ENCODE results near the gene TGM5. TPM values are rescaled to one million over a fixed set of nuclear protein-coding genes. Genes with fewer than 3 reads are reported as not detected.

TGM5 gene
- total RNA-seq, 2 donors from 2014 or later, result not detected

DNA sequence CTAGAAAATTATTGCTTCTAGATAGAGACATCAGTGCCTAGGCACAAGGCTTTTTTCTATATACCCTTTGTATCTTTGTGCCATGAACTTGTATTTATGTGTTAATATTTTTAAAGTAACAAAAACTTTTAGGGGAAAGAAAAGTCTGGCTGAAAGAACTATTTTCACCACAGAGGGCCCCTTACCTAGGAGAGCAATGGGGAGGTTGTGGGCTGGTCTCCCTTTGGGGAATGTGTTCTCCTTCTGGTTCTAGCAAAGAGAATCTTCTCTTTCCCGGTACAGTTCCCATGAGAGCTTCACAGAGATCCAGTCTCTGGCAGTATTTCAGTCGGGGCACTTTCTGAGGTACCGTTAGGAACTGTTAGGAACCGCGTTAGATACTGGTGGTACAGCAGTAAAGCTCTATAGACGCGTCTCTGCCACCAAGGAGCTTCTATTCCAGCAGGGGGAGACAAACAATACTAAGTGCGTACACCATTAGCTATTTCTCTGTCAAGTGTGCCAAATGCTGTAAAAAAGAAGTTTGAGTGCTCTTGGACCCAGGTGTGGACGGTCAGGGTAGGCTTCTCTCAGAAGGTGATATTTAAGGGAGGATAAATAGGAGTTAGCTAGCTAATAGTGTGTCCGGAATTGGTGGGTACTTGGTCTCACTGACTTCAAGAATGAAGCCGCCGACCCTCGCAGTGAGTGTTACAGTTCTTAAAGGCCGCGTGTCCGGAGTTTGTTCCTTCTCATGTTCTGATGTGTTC is 41.4 kb downstream of the TGM5 start:
- no peak for DNase-seq
- intact Hi-C loops (cut with DNase I), result loop anchor here (1.0 to 5.0 kb wide), 2 partner anchors 60 to 62 kb away; no protein-coding TSS in a partner anchor

DNA sequence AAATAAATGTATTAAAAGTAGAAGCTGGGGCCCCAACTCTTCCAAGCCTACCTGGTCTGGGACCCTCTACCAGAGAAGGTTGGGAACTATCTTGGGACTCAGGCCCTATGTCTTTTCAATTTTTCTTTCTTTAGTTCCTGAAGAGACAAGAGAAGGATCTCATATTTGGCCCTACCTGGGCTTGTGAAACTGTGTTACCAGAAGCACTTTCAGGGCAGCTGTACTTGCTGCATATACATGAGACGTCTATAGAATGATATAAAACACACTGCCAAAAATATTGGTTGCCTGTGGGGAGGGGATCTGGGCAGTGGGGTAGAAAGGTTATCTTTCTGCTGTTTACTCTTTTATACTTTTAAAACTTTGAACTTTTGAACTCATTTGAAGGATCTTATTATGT is 45.3 kb downstream of the TGM5 start:
- intact Hi-C loops (cut with DNase I), result no loop called here
- ATAC-seq (no peak), DNase-seq (no peak)

More for the DNA sequence above, 41.4 kb downstream of the TGM5 start:
- peak; percentile 73 to 85 for ATAC-seq

DNA sequence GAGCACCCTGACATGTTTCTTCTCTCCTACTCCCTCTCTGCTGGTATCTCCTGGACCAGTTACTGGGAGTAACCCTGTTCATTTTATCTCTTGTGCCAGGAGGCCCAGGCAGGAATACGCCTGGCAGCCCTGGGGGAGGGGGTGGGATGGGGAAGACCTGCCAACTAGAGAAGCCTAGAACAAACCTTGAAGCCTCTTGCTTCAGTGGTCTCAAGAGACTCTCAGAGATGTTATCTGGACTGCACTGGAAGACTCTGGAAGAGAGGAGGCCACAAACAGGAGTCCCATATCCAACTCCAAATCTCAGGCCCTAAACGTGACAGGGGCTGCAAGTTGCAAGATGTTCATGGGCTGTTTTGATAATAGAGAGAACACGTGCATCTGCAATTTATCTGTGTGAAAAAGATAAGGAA is 45.7 kb downstream of the TGM5 start, which contains the start of gene EPB42:
EPB42 (minus strand) TSS at position 28 of the 413 bp plus-strand sequence. CDS start 193 bp downstream, outside the sequence.
- ATAC-seq (peak; percentile 17 to 72), DNase-seq (no peak)
- intact Hi-C loops (cut with DNase I), result no loop called here

DNA sequence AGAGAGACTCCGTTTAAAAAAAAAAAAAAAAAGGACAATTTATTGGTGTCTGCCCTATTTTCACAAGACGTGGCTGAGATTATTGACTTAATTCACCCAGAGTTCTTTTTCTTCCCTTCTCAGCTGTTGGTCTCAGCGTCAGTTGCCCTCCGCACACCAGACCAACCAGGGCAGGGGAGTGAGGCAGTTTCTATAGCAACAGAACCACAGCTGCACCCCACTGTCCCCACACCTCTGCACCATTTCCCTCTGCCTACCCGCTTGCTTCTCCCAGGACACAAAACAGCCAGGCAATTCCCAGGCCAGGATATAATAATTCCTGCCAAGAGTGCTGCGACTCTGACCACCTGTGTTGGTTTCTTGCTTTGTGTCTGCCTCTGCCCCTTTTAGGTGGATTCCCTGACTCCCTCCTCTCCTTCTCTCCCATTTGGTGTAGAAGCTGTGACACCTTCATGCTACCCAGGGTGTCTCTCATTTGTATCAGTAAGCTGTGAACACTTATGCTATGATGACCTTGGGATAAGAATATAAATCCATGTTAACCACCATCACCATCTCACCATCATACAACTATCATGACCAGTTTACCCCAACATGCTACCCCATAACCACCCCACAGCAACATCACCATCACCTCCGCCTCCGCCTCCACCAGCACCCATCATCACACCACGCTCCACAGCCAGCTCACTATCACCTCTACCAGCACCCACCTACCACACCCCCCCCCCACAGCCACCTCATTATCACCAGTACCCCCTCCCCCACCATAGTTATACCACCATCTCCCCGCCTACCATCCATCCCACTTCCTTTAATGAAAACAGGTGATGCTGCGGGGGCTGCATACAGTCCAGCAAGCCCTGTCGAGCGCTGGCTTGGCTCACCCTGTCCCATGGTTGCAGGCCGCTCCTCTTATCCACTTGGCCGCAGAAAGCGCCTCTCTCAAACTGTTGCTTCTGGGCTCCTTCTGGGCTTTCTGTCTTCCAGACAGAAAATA is 46.5 kb downstream of the TGM5 start:
- DNase-seq (no peak), ATAC-seq (peak; percentile 27 to 38)
- intact Hi-C loops (cut with DNase I), result no loop called here

DNA sequence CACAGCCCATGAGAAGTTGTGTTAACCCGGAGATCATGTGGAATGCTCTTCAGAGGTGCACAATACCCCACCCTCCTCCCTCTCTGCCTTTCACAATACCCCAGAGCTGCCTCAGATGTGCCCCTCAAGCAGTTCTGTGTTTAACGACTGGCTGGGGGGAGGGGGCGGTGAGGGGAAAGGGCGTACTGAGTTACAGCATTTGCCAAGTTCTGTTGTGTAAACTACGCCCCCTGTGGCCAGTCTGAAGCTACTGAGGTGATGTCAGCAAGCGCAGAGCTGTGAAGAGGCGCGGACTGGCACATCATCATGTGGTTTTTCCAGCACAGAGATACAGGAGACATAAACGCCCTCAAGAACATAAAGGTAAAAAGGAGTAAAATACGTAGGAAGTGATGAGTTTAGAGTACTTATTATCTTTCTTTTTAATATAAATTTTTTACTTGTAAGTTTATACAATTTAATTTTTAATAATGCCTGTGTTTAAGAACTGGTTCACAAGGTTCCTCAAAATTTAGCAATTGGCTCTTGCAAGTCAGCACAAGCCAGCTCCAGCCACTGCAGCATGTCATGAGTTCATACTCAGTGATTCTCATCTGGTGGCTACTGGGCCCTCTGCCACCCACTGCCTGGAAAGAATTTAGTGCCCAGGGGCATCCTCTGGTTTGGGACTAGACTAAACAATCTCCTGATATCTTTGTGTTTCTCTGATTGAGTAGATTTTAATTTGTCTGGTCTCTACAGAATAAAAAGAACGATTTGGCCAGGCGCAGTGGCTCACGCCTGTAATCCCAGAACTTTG is 47.6 kb downstream of the TGM5 start:
- no peak for DNase-seq
- intact Hi-C loops (cut with DNase I), result no loop called here

DNA sequence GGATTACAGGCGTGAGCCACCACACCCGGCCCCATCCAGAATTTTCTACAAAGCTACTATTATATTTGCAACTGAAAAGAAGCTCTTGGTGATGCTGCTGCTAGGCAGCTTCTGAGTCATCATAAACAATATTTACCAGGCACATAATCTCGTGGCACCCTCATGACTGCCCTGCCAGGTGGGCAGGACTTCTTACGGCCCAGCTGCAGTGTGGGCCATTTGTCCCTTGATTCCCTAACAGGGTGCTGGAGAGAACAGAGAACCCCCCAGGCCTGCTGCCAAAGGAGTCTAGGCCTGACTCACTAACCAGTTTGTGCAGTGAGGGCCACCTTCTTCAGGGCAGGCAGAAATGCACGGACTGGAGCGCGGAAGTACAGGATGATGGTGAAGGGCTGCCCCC is 50.8 kb downstream of the TGM5 start:
- DNase-seq (no peak), ATAC-seq (no peak)
- intact Hi-C loops (cut with DNase I), result no loop called here

More for the DNA sequence above, 47.6 kb downstream of the TGM5 start:
- peak; percentile 38 to 42 for ATAC-seq

DNA sequence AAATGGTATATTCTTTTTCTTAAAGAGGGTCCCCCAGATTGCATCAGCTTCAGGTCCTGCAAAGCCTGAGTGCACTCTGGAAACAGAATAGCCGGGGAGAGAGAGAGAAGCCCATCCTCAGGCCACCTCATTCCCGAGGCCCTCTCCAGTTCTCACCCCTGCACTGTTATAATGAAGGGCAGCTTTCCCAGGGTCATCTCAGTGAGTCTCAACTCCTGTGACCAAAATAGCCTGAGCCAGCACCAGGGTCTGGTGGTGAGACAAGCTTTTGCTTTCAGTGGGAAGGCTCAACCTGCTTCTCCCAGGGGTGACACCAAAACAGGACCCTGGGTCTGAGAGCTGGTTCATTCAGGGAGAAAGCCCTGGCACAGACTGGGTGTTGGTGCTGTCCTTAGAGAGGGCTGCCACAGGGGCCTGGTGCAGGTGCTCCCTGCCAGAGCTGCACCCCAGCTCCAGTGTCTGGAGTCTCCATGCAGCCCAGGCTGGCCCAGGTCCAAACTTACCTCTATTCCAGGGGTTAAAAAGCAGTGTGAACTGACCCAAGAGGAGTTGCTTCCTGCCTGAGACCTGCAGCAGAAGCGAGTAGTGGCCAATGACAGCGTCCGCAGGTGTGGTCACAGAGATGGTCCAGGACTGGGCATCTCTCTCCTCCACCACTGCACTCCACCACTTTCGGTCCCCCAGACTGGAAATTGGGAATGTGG is 52.0 kb downstream of the TGM5 start:
- DNase-seq (no peak), ATAC-seq (peak; percentile 30 to 48)
- intact Hi-C loops (cut with DNase I), result no loop called here

DNA sequence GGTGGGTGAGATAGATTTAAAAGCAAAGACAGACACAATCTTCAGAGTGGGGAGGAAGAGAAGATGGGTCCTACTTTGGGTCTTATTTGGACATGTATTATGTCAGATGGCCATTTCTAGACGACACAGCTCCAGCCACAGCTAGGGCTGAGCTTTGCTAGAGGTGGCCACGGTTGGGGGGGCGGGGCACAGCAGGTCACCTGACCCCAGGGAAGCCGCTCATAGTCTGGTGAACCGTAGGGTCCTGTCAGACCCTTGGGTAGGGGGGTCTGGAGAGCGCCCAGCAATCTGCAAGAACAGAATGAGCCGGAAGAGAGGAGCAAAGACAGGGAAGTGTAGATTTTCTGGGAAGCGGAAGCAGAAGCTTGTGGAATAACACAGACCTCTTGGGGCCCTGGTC is 52.6 kb downstream of the TGM5 start:
- DNase-seq, result no peak
- no peak for ATAC-seq
- intact Hi-C loops (cut with DNase I), result no loop called here

DNA sequence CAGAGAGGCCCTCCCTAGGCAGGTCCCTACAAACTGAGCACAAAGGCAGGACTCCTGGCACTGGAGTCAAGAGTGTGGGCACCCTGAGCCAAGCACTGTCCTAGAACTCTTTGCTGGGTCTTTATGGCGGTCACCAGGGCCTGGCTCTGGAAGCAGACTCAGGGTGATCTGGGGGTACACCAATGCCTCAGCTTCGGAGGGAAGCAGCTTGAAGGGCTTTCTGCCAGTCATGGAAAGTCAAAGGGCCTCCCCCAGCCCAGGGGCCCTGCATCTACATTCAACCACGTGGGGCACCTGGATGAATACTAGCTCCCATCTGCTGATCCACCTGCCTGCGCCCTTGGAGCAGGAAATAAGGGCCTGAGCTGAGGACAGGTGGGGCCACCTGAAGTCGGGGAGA is 53.3 kb downstream of the TGM5 start:
- DNase-seq, result no peak

DNA sequence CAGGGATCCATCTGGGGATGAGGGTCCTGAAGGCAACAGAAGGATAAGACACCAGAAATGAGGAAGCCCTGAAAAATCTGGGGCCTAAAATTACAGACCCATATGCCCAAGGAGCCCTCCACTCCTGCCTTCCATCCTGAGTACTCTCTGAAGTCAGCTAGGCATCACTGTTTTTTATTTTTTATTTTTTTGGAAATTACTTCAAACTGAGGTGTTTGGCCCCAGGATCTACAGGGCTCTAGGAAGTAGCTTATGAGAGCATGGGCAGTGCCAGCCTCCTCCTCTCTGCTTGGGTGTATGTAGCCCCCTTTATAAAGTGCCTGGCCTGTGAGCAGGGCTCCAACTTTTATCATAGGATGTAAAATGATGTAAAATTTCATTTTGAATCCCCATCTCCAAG is 53.8 kb downstream of the TGM5 start:
- no peak for ATAC-seq
- intact Hi-C loops (cut with DNase I), result no loop called here
- no peak for DNase-seq

More for the DNA sequence above, 53.3 kb downstream of the TGM5 start:
- intact Hi-C loops (cut with DNase I), result no loop called here
- no peak for ATAC-seq

DNA sequence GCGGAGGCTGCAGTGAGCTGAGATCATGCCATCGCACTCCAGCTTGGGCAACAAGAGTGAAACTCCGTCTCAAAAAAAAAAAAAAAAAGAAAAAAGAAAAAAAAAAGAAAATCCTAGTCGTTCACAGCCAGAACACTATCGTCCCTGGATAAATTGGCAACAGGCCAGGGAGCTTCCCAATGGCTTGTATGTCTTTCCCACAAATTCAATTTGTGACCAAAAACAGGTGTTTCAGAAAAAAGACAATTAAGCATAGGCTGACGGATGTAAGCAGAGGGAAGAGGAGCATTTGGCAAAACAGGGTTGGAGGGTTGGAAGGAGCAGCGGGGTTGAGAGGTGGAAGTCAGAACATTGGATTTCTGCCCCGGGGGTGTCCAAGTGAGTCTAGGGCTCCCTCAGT is 54.4 kb downstream of the TGM5 start:
- DNase-seq (no peak), ATAC-seq (no peak)
- intact Hi-C loops (cut with DNase I), result no loop called here

DNA sequence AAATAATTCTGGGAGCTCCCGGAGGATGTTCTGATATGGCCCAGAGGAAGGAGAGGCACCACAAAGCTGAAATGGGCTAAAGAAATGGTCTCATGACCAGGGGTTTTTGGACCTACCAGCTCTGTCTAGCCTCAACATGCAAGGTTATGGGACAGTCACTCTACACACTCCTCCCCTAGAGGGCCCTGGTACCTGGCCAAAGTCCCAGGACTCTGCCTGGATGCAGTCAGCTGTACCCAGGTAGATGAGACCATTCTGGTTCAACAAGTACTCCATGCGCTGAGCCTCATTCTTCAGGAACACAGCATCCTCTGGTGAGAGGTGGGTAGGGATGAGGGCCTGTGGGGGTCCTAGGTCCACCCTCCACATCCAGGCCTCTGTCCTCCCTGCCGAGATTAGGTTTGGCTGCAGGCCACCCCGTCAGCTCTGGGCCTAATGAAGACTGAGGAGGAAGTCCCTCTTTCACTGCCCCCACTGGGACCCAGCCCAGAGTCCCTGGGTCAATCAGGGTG is 55.4 kb downstream of the TGM5 start:
- no peak for DNase-seq
- no peak for ATAC-seq
- intact Hi-C loops (cut with DNase I), result no loop called here

DNA sequence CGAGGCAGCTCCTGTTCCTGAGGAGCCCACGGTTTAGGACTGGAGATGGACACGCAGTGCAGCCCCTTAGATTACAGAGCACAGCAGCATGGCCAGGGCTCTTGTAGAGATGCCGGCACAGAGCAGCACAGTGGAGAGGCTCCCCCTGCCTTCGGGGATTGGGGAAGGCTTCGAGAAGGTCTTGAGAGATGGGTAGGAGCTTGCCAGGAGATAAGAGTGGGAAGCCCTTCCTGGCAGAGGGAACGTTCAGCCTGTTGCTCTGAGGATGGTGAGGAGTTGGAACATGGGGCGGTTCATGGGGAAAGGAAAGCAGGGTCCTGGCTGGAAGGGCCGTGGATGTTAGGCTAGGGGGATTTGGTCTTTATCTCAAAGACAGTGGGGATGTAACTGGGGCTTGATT is 55.9 kb downstream of the TGM5 start:
- ATAC-seq (no peak), DNase-seq (no peak)
- intact Hi-C loops (cut with DNase I), result no loop called here

DNA sequence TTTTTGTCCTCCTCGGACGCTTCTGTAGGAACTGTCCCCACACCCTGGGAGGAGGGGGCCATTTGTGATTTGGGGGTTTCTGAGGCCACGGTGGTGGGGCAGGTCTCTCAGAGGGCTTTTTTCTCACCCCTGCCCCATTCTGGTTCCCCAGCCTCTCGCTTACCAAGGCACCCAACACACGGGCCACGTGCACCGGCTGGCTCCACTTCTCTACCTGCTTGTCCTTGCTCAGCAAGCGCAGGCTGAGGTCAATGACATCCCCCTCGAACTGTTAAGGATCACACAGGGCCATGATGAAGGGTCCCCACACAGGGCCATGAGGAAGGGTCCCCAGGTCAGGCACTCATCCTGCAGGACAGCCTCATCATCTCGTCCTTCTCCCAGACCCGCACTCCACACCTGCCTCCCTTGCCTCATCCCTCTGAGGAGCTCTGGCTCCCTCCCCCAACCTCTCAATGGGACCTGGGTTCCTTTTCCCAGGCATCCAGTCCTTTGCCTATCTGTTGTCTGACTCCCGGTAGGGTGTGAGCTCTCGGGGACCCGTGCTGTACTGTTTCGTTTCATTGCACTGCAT is 56.5 kb downstream of the TGM5 start:
- DNase-seq, result no peak
- intact Hi-C loops (cut with DNase I), result no loop called here
- ATAC-seq, result no peak

DNA sequence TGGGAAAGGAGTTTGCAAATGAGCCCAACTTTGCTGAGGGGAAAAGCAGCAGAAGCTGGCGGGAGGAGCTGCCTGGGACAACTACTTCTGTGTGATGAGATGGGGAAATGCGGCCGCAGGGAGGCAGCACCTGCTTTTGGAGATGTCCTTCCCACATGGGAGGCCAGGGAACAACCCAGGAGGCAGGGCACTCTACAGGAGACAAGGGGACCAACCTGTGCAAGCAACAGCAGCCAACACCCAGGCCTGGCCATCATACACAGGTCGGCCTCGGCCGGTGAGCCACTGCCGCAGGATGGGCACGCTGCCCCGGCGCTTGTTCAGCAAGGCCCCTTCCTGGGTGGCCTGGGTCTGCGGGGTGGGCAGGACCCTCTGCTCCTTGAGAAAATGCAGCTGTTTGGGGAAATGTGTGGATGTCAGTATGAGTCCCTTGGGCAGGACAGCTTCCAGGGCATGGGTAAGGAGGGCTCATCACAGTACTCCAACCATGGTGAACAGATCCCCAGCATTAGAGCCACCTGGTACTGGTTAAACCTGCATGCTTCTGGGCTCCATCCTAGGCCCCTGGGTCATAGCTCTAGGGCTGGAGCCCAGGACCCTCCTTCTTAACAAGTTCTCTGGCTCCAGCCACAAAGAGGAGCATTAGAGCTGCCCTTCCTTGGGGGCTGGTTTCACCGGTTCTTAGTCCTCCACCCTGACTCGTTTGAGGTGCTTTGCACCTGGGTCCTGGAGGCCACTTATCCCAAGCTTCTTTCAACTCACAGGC is 57.5 kb downstream of the TGM5 start:
- intact Hi-C loops (cut with DNase I), result no loop called here
- ATAC-seq (no peak), DNase-seq (no peak)

DNA sequence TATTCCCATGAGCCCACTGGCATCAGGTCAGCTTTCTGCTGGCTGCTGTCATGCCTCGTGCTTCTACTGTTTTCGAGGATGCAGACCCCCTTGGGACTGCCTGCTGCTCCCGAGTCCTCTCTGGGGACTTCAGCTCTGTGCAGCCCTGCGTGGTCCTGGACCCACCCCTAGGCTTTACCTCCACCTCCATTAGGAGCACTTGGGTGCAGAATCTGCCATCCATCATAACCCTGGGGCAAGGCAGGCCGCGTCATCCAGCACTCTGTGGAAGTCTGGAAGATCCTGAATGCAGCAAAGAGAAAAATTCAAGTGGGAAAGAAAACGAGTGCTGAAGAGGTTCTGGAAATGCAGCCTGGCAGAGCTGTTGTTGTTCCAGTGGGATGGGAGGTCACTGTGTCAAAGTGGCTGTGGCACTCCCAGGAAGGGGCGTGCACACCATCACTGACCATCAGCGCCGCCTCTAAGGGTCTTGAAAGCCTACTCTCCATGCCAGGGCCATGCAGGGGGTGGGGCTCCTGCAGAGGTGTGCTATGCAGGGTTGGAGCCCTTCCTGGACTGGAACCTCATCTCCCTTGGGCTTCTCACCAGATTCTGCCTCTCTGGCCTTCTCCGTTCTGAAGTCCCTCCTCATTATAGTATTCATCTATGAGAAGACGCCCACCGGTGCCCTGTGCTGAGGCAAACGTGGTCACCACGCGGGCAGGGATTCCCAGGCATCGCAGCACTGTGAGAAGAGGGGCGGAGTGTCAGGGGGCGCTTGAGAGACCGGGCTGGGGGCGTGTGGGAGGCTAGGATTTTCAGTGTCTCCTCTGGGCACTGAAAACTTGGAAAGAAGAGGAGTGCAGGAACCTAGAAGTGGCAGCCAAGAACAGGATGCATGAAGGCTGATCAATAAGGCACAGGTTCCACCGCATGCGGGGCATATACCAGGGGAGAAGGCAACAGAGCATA is 58.4 kb downstream of the TGM5 start:
- intact Hi-C loops (cut with DNase I), result no loop called here
- ATAC-seq (no peak), DNase-seq (no peak)

All from left cardiac atrium (tissue), 4 donors.